NCI-H82 (cell line): ENCODE results near the gene HLX.

ENCODE experiments used
- DNase-seq: peaks from one replicate; lab custom pipeline; 2025; lab: John Stamatoyannopoulos, UW

The HLX gene

DNA sequence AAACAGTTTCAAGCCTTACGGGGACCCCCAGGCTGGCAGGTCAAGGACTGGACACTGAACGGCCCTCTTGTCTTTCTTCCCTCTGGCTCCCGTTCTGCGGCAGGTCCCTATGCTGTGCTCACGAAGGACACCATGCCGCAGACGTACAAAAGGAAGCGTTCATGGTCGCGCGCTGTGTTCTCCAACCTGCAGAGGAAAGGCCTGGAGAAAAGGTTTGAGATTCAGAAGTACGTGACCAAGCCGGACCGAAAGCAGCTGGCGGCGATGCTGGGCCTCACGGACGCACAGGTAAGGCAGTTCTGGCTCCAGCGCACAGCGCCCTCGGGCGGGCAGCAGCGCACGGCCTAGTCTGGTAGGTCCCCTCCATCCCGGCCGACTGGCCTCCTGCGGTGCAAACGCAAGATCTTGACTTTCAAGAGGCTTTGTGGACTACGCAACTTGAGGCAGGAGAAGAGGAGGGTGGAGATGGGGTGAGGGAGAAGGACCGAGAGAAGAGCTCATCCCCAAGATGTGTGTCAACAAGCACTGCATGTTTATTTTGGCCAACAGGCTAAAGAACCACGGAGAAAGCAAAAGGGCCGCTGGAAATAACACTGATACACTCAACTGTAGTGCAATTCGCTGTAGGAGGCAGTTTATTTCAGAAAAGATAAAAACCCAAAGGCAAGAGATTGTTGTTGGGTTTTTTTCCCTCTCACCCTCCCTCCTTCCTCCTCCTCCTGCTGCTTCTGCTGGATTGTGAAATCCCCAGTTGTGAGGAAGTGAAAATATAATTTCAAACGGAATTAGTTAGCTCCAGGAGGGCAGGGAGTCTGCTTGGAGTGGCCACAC is 3.0 kb downstream of the HLX start:
- no peak for DNase-seq

DNA sequence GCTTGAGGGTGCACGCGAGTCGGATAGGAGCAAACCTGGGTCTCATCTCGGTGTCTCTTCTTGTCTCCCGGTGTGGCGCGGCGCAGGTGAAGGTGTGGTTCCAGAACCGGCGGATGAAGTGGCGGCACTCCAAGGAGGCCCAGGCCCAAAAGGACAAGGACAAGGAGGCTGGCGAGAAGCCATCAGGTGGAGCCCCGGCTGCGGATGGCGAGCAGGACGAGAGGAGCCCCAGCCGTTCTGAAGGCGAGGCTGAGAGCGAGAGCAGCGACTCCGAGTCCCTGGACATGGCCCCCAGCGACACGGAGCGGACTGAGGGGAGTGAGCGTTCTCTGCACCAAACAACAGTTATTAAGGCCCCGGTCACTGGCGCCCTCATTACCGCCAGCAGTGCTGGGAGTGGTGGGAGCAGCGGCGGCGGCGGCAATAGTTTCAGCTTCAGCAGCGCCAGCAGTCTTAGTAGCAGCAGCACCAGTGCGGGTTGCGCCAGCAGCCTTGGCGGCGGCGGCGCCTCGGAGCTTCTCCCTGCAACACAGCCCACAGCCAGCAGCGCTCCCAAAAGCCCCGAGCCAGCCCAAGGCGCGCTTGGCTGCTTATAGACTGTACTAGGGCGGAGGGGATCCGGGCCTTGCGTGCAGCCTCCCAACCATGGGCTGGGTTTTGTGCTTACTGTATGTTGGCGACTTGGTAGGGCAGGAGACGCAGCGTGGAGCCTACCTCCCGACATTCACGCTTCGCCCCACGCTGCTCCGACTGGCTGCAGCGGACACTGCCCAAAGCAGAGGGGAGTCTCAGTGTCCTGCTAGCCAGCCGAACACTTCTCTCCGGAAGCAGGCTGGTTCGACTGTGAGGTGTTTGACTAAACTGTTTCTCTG is 5.1 kb downstream of the HLX start:
- no peak for DNase-seq

DNA sequence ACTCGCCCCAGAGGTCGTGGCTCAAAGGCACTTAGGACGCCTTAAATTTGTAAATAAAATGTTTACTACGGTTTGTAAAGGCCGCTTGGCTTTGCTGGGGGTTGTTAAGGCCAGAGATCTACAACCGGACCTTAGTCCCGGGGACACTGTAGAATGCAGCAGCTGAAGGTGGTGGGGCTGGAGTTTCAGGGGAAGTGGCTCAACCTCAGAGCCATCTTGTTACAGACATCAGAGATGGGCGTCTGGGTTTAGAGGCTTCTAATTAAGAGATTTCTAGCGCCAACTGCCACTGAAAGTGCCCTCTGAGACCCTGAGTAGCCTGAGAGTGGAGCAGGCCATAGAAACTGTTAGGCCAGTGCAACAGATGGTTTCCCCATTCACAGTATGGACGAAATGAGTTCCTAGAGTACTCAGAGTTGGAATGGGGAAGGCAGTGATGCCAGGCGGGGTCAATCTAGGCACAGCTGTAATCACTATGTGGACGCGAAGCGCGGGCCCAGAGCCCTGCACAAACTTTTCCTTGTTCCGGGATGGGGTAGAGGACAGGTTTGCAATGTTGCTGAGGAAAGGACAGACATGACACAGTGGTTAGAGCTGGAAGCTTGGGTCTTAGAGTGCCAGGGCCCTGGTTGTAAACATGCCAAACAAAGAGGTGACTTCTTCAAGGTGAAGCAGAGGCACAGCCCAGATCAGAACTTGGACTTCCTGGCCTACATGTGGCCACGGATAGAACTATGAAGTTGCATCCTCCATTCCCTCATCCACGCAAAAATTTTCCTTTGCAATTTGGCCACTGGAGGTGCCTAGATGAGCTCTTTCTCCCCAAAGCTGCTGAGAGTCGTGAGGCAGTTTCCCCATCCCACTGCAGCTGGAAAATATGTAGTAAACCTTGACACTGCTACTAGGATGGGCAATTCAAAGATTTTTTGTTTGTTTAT is 6.0 kb downstream of the HLX start:
- no peak for DNase-seq

DNA sequence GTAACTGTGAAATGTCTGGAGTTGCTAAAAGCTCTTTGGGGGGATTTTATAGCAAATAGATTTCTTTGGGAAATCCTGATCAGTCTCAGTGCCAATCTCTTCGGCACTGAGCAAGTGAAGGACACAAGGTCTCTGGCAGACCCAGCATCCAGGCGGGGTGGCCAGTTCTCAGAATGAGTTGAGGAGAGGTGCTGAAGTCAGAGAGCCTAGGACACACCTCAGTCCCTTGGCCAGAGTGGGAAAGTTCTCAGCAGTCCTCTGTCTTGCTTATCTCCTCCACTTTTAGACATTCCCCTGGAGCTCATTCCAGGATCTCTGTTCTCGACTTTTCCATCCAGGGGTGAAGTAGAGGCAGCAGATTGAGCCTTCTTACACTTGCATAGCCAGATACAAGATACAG is 6.7 kb downstream of the HLX start:
- no peak for DNase-seq

DNA sequence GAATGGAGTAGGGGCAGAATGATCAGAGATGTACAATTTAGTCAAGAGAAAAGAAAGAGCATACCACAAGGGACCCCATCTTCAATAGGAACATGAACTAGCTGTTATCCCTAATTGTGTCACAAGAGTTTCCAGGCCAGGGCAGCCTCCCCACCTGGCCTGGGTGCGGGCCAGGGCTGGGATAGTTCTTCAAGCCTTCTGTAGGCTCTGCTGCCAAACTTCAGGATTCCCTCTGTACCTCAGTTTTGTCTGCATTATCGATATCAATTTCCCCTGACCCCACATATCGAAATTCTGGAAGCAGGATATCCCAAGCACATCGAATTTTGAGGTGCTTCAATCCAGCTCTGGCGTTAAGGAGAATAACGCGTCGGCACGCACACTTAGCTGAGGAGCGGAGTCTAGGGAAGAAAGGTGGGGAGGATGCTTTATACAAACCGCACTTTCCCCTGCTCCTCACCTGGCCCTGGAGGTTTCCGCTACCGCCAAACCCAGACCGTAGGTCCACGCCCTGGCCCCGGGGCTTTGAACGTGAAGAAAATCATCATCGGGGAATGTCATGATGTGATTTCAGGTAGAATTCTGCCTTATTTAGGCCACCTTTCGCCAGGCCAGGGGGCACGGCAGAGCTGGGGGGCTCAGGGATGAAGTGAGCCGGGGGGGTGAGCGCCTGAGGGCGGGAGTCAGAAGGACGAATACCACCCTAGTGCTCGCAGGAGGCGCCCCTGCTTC is 7.4 kb downstream of the HLX start:
- no peak for DNase-seq

DNA sequence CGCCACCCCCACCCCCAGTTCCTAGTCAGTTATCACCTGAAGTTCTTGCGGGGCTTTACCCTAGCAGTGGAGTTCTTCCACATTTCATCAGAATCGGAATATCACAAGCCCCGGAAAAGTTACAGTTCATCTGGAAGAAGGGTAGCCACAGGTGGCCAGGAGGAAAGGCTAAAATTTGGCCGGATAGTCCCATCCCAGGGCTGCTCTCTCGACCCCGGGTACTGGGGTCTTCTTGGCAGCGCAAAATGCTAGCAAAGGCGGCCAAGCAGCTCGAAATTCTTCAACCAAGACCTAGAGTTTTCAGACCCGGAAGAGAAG is 7.9 kb downstream of the HLX start:
- no peak for DNase-seq

DNA sequence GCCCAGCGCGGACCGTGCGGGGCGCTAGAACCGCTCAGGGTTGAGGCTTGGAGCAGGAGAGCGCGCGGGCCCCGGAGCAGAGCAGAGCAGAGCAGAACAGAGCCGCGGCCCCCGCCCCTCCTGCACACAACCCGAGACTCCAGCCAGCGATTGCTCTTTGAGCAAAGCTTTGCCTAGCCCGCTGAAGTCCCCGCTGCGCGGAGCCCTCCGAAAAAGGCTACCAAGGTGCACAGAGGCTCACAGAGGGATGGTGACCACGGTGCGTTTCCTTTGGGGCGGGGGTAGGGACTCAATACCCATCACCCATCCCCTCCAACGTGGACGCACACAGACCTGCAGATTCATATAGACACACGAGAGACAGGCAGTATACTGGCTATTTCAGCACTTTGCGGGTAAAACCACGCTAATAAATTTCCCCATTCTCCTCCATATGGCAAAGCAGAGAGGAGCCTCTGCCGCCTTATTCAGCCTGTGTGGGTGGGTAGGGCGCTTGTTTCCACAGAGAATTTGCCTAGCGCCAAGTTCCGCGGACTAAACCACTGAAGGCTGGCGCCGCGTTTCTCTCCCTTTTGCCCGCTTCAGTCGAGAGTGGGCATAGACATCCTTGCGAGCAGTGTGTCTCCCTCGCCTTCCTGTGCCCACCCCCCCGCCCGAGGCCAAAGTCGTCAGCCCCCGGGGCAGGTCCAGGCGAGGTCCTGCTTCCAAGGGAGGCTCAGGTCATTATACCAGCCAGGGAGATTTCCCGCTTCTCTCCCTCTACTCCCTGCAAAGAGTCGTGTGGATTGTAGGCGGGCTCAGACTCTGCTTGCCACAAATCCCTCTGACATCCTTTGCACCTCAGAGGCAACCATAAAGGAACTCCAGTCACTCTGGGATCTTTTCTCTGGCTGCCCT is 8.5 kb downstream of the HLX start:
- no peak for DNase-seq

DNA sequence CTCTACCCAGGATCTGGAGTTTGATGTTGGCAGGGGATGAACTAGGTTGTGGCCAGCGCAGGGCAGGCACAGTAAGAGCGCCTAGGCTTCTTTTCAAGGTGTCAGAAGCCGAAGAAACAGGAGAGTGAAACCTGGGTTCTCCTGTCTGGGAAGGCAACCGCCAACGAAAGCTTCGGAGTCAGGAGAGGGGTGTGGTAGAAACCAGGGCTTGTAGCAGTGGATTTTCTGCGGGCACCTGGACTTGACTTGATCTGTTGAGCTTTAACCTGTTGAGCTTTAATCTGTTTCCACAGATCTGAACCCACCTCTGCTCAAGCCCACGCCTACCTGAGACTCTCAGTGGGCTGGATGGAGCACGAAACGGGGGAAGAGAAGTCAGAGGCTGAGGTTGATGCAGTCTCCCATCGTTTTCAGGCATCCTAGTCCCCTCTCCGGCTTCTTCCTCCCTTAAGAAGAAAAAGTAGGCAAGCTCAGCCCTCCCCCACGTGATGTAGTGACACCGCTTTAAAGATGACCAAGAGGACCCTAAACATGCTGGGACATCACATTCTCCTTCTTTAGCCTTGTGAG is 9.3 kb downstream of the HLX start:
- no peak for DNase-seq

DNA sequence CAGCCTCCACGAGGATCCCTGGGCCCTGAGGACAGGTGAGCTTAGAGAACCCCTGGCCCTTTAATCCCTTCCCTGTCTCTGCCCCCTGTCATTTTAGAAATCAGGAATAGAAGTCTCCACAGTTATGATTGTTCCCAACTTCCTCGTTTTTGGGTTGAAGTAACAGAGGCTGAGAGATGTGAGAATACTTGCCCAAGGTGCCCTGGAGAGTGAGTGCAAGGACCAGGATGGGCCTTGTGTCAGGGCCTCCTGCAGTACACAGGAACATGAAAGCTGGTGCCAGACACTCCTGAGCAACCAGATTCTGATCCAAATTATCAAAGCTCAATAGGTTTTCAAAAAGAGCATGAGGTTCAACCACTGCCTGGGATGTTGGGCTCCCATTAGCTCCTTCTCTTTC is 10.1 kb downstream of the HLX start:
- DNase-seq, result no peak

DNA sequence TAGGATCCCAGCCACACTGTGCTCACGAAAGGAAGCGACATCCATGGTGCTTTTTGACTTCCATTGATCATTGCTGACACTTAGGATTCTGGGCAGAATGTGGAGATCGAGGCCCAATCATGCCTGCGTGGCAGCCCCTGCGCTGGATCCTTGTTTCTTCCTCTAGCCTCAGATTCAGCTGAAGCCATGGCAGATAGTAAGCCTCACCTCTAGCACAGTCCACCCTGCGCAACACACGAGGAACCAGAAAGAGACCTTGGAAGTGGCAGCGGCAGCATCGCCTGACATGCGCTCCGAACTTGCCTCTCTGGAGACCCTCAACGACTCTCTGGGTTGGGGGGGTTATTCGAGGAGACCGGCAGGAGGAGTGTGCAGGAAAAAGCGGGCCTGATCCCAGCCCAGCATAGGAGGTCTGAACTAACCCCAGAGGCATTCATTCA is 10.6 kb downstream of the HLX start:
- no peak for DNase-seq

DNA sequence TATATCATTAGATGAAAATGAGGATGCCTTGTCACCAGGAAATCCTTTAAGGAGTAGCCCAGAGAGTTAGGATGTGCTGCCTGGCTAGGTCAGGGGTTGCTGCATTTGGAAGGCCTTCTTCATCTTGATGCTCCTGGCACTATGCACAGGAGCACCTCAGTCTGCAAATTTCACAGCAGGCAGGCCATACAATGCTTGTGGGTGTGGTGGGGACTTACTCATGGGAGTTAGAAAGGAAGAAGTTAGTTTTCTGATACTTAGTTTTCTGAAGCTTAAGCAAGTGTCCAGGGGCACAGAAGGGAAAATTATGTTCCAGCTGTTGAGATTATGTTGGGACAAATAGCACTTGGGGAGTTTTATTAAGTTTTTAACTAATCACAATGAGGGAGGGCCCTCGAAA is 11.4 kb downstream of the HLX start:
- no peak for DNase-seq

DNA sequence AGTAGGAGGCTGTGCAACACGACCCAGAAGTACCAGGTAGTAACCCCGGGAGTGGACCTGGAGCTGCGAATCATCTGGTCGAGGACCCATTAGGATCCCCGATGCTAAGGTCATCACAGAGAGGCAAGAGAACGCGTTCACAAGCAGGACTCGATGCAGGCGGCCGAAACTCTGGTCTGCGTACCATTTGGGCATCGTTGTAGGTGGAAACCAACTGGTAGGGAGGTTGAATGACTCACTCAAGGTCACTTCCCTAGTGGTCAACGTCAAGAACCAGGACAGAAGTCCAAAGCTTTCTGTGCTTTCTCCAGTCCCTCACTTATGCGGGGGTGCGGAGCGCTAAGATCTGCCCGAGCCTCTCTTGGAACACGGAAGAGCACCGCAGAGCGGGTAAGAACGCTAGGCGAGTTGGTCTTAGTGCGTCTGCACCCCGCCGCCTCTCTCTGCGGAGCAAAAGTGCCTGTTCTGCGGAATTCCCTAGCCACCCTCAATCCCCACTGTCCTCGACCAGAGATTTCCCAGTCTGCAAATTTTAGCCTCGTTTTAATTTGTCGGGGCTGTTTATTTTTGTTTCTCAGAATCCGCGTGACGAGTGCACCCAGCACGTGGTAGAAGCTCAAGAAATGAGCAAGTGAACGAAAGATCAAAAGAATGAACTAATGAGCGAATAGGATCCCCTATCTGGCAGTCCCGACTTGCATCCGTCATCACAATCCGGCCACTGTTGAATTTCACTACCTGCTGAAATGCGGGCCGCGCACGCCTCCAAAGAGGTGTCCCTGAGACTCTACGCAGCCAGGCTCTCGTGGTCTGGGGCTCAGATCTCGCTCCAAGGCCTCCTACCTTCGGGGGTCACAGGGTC is 12.2 kb downstream of the HLX start:
- DNase-seq, result no peak

DNA sequence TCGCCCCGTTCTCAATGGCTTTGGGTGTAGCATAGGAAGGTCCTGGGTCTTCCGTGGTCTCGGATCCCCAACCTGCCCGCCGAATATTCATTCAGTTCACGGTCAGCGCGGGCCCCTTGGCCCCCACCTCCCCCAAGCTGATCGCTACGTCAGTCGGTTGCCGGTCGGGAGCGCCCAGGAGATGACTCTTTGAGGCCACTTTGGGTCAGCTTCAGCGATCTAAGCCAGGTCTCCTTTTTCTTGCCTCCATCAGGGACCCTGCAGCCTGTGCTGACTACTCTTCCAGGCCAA is 12.8 kb downstream of the HLX start:
- no peak for DNase-seq

DNA sequence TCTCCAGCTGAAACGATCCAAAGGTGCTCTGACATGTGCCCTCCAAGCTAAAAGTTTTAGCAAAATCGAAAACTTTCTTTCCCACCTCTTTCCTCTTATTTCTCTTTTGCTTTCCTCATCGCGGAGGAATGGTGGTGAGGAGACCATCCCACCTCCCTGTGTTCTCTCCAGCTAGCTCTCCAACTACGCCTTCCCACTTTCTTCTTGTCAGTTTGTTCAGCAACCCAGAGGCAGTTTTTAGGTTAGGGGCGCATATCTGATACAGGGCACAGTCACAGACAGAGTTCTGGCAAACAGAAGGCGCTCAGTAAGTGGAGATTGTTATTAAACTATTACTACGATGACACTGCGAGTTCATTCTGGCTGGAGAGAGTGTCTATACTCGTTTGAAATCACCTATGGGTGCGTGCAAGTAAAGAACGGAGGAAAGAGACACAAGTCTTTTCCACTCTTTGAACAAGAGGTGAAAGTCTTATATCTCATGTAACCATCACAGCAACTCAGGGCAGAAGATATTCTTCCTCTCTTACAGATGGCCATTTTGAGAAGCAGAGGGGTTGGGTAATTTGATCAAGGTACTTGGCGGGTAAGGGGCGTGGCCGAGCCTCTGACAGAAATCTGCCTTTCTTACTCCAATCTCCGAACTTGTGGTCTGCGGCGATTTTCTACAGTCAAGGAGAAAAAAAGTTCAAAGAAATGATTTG is 13.9 kb downstream of the HLX start:
- no peak for DNase-seq

DNA sequence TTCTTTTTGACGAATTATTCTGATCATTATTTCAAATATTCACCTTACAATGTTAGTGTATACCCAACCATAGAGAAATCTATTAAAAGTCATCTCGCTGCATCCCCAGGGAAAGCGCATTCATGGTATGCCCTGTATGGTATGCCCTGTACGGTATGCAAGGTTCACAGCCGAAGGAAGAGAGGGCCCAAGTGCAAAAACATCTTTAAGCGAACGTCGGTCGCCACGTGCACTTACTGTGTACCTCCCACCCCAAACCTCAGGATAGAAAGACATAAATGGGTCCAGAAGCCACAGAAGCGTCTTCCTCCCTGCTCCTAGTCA is 14.4 kb downstream of the HLX start:
- DNase-seq, result no peak

DNA sequence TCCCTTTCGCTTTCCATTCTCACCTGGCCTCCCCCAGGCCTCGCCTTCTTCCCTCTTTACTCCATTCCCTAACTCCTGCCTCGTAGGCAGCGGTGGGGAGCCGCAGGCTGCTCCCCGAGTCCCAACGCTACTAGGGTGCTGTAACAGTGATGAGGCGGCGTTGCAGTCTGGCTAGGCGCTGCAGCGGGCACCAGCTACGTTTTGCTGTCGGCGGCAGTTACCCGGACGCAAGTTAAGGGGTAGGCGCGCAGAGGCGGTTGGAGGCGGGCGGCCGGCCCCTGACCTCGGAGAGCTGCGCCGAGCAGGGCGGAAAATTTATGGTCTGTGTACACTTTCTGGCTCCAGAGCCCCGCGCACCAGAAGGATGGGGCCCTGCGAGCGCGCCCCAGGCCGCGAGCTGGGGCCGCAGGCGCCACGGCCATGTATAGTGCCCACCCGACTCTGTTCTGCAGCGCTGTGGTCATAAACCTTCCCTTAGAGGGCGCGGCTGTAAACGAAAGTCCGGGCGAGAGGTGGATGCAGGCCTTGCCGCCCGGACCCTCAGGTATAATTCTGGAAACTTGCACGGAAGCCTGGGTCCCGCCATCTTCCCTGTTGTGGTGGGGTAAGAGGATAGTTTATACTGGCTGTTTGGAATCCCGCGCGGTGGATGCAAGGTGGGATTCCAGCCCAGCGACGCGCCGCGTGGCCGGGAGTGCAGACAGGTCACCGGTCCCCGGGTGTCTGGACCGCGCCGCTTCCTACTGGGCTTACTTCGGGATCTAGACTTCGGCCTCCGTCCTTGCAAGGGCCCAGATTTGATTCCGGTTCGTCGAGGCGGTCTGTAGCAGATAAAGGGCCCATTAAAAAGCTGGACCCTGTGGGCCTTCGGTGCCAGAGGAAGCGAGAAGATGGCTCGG is 15.0 kb downstream of the HLX start:
- DNase-seq, result no peak

DNA sequence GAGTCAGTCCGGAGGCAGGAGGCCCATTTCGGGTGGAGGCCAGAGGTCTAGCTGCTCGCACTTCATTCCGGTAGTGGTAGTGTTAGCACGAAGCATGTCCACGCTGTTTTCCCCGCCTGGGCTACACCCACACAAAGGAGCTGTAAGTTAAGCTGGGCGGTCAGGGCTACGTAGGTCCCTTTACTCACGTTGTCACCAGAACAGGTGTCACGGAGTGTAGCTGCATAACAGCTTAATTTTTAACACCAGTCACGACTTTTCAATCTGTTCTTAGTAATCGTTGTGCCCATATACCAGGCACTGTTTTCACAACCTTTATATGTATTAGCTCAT is 15.6 kb downstream of the HLX start:
- DNase-seq, result no peak

DNA sequence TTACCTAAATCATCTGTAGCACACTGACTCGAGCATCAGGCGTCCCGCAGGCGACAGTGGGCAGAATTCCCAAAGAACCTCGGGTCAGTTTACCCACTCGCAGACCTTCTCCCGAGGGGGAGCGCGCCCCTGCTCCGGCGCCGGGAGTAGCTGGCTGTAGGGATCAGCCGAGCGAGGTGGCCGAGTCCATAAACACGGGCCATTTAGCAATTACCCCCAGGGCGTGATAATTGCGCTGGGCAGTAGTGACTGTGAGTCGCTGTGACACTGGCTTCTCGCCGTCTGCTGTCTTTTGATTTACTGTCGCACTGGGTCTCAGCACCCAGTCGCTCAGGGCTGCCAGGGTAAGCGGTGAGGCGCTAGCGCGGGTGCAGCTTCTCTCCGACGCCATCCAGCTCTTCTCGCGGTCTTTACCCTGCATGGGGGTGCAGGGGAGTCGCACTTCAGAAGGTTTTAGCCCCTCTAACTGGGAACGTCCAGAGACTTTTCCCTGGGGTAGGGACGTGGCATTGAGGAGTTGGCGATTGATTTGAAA is 16.2 kb downstream of the HLX start:
- DNase-seq, result no peak
